GM12865 (cell line): ENCODE data around the gene KCNQ4.
A peak's percentile ranks its signal among the peaks of the same experiment; 100 is the strongest.

Experiments
- DNase-seq: peaks from one replicate; pipeline ENCODE4 v3.0.0; 2010; ENCODE audit warnings: low read depth
- H3K4me3 ChIP-seq: 2 replicates; pipeline ENCODE4 v1.5.1; 2011; ENCODE audit warnings: mild to moderate bottlenecking, low read depth, low read length, control low read depth
- CTCF ChIP-seq: IDR thresholded peaks from 2 replicates; pipeline ENCODE4 v1.5.1; 2011; ENCODE audit warnings: low read length, control low read depth, low read depth, inconsistent platforms; ENCODE audit not compliant: insufficient read depth; ENCODE audit errors: missing control alignments

The KCNQ4 gene

GRCh38 chr1:40824591-40825434 is 41.2 kb downstream of the KCNQ4 start:
- TF ChIP-seq CTCF = no peak
- no peak for DNase-seq
- no peak overlapping the region for H3K4me3 ChIP-seq

GRCh38 chr1:40825435-40825788 is 41.8 kb downstream of the KCNQ4 start:
- H3K4me3 ChIP-seq = no peak overlapping the region
- TF ChIP-seq CTCF = no peak
- peak; percentile 45 for DNase-seq

- no peak for DNase-seq
- H3K4me3 ChIP-seq = no peak overlapping the region
- TF ChIP-seq CTCF = no peak
These were observed 42.4 kb downstream of the KCNQ4 start for GRCh38 chr1:40825996-40826395.

- no peak overlapping the region for H3K4me3 ChIP-seq
- DNase-seq = no peak
- no peak for TF ChIP-seq CTCF
These were observed 46.2 kb downstream of the KCNQ4 start for GRCh38 chr1:40829631-40830245.

- no peak for TF ChIP-seq CTCF
- no peak for DNase-seq
- no peak overlapping the region for H3K4me3 ChIP-seq
These were observed 46.9 kb downstream of the KCNQ4 start for GRCh38 chr1:40830419-40830943.

- DNase-seq = no peak
- no peak overlapping the region for H3K4me3 ChIP-seq
- no peak for TF ChIP-seq CTCF
These were observed 47.6 kb downstream of the KCNQ4 start for GRCh38 chr1:40831001-40831732.
